Dermis lymphatic vessel endothelial cell (primary cell): ENCODE data around the gene C5orf52. TPM values are rescaled to one million over a fixed set of nuclear protein-coding genes. Genes with fewer than 3 reads are reported as not detected.

Experiments
- total RNA-seq: library from RNA; depleted of rRNA; stranded (reverse); fragments of >200 nt; gene quantifications from 2 replicates; pipeline ENCODE4 v1.2.1, GENCODE V29; 2014

Gene C5orf52
- not detected in 2 replicates for total RNA-seq

GRCh38 chr5:157670662-157671591, at the start of gene C5orf52:
Gene C5orf52 (plus strand): TSS chr5:157671533. CDS start chr5:157671615, 82 bp downstream.

GRCh38 chr5:157652377-157652692, 19.0 kb upstream of the C5orf52 start, which contains the start of gene SOX30:
Gene SOX30 (minus strand): TSS chr5:157652438. CDS start chr5:157652078, 360 bp downstream.

Other genes starting within 250 kb of the C5orf52 start
- not detected in 2 replicates for gene NIPAL4, start 211.3 kb upstream of the C5orf52 start, total RNA-seq
- 25.1 and 49.2 TPM in 2 replicates for gene ADAM19, start 95.8 kb upstream of the C5orf52 start, total RNA-seq
- gene SOX30, start 19.1 kb upstream of the C5orf52 start, total RNA-seq, result under 0.01 TPM in 1 of 2 replicates, not detected in the other
- gene THG1L, start 59.9 kb downstream of the C5orf52 start, total RNA-seq, result 6.7 and 15.7 TPM in 2 replicates
- 6.3 and 8.4 TPM in 2 replicates for gene LSM11, start 72.2 kb downstream of the C5orf52 start, total RNA-seq
- 86.7 and 90.5 TPM in 2 replicates for gene CLINT1, start 187.6 kb downstream of the C5orf52 start, total RNA-seq